Mesodermal cell (in vitro differentiated cells): Measurements from ENCODE around the gene VSIG2.
"Not testable (repeated sequence)": the region's sequence is repeated elsewhere in the genome, so short reads cannot be mapped to it uniquely, and the experiment has no call there.

ENCODE experiments used
- H3K27ac ChIP-seq: 2 replicates; pipeline ENCODE4 v1.7.0; 2013; ENCODE audit warnings: mild to moderate bottlenecking, low read depth, low read length, moderate library complexity; ENCODE audit not compliant: severe bottlenecking
- H3K36me3 ChIP-seq: 2 replicates; pipeline ENCODE4 v1.7.1; 2013; ENCODE audit warnings: mild to moderate bottlenecking, low read length, moderate library complexity; ENCODE audit not compliant: control insufficient read depth, insufficient read depth
- H3K4me1 ChIP-seq: one replicate; pipeline ENCODE4 v1.7.1; 2013; ENCODE audit warnings: mild to moderate bottlenecking, low read length; ENCODE audit not compliant: insufficient read depth, control insufficient read depth, poor library complexity, severe bottlenecking
- H3K4me3 ChIP-seq: 2 replicates; pipeline ENCODE4 v1.7.0; 2013; ENCODE audit warnings: low read length, control low read depth, mild to moderate bottlenecking; ENCODE audit not compliant: insufficient read depth, poor library complexity, severe bottlenecking; ENCODE audit errors: extremely low read depth
- H3K9me3 ChIP-seq: 2 replicates; pipeline ENCODE4 v1.7.1; 2013; ENCODE audit warnings: mild to moderate bottlenecking, low read length, moderate library complexity; ENCODE audit not compliant: control insufficient read depth
- WGBS, 2 experiments: methylation state at CpG; one replicate each; pipeline ENCODE4 v1.1.5; 2013; ENCODE audit warnings: missing lambda C conversion rate in 2 of 2; ENCODE audit not compliant: insufficient coverage in 2 of 2; 5-methylcytosine and 5-hydroxymethylcytosine counted together

VSIG2 gene

GRCh38 chr11:124784051-124784450, 32.0 kb upstream of the VSIG2 start:
- Histone ChIP-seq H3K4me3 (no peak overlapping the region), H3K36me3 (peaks cover 35% of the 10 kb centered on the region), H3K27ac (no peak overlapping the region), H3K4me1 (no peaks in the 10 kb centered on the region), H3K9me3 (no peaks in the 10 kb centered on the region)
- 94 to 100% methylated on average over 2 of the region's 2 CpGs for WGBS, 2 experiments

- Histone ChIP-seq H3K9me3 (no peaks in the 10 kb centered on the region), H3K36me3 (peaks cover 45% of the 10 kb centered on the region), H3K4me1 (no peaks in the 10 kb centered on the region), H3K4me3 (no peak overlapping the region), H3K27ac (no peak overlapping the region)
- 98 to 100% methylated on average over 4 of the region's 4 CpGs for WGBS, 2 experiments
These were observed 30.9 kb upstream of the VSIG2 start for GRCh38 chr11:124783002-124783401.

- H3K27ac ChIP-seq, result no peak overlapping the region
- H3K9me3 ChIP-seq, result no peaks in the 10 kb centered on the region
- no peak overlapping the region for H3K4me3 ChIP-seq
- WGBS, 2 experiments, result no CpG with 5 or more reads among the region's 1 CpG
- H3K4me1 ChIP-seq, result peaks cover 3% of the 10 kb centered on the region
- H3K36me3 ChIP-seq, result peaks cover 54% of the 10 kb centered on the region
These were observed 27.5 kb upstream of the VSIG2 start for GRCh38 chr11:124779568-124779967.

- H3K4me3 ChIP-seq, result no peak overlapping the region
- 86 to 100% methylated on average over 1 to 2 of the region's 2 CpGs for WGBS, 2 experiments
- H3K9me3 ChIP-seq, result no peaks in the 10 kb centered on the region
- peaks cover 55% of the 10 kb centered on the region for H3K36me3 ChIP-seq
- H3K4me1 ChIP-seq, result peaks cover 3% of the 10 kb centered on the region
- H3K27ac ChIP-seq, result no peak overlapping the region
These were observed 26.2 kb upstream of the VSIG2 start for GRCh38 chr11:124778281-124778680.

- Histone ChIP-seq H3K4me1 (peaks cover 3% of the 10 kb centered on the region), H3K27ac (no peak overlapping the region), H3K9me3 (no peaks in the 10 kb centered on the region), H3K4me3 (no peak overlapping the region), H3K36me3 (peaks cover 58% of the 10 kb centered on the region)
- WGBS, 2 experiments, result 96 to 100% methylated on average over 2 to 5 of the region's 7 CpGs
These were observed 25.0 kb upstream of the VSIG2 start for GRCh38 chr11:124776865-124777645.

GRCh38 chr11:124770959-124771358, 18.9 kb upstream of the VSIG2 start:
- peak overlapping the region; percentile 97 for H3K27ac ChIP-seq
- peaks cover 66% of the 10 kb centered on the region for H3K36me3 ChIP-seq
- H3K4me1 ChIP-seq, result peaks cover 19% of the 10 kb centered on the region
- H3K4me3 ChIP-seq, H3K9me3 ChIP-seq: not testable (repeated sequence)
- 93 to 95% methylated on average over 2 to 5 of the region's 6 CpGs for WGBS, 2 experiments

- Histone ChIP-seq H3K36me3 (peaks cover 66% of the 10 kb centered on the region), H3K4me3 (no peak overlapping the region), H3K9me3 (no peaks in the 10 kb centered on the region), H3K27ac (peak overlapping the region; percentile 97), H3K4me1 (peaks cover 19% of the 10 kb centered on the region)
- WGBS, 2 experiments, result 91 to 97% methylated on average over 8 of the region's 8 CpGs
These were observed 18.0 kb upstream of the VSIG2 start for GRCh38 chr11:124769806-124770774.

GRCh38 chr11:124768914-124769313, 16.9 kb upstream of the VSIG2 start:
- Histone ChIP-seq H3K4me3 (no peak overlapping the region), H3K27ac (peak overlapping the region; percentile 97), H3K36me3 (peaks cover 67% of the 10 kb centered on the region), H3K9me3 (no peaks in the 10 kb centered on the region), H3K4me1 (peaks cover 19% of the 10 kb centered on the region)
- 91 to 96% methylated on average over 7 of the region's 8 CpGs for WGBS, 2 experiments

- Histone ChIP-seq H3K4me3 (no peak overlapping the region), H3K36me3 (peaks cover 47% of the 10 kb centered on the region), H3K4me1 (peaks cover 26% of the 10 kb centered on the region), H3K27ac (no peak overlapping the region), H3K9me3 (no peaks in the 10 kb centered on the region)
- WGBS, 2 experiments, result no CpG with 5 or more reads among the region's 2 CpGs
These were observed 14.1 kb upstream of the VSIG2 start for GRCh38 chr11:124766156-124766555.

GRCh38 chr11:124763156-124763947, 11.3 kb upstream of the VSIG2 start:
- peaks cover 41% of the 10 kb centered on the region for H3K36me3 ChIP-seq
- H3K27ac ChIP-seq, result no peak overlapping the region

More at GRCh38 chr11:124763156-124763947, 11.3 kb upstream of the VSIG2 start:
- peaks cover 28% of the 10 kb centered on the region for H3K4me1 ChIP-seq
- H3K4me3 ChIP-seq, result peak overlapping the region; percentile 54
- 9 to 16% methylated on average over 11 to 17 of the region's 21 CpGs for WGBS, 2 experiments
- H3K9me3 ChIP-seq, result no peaks in the 10 kb centered on the region
